Common myeloid progenitor, CD34-positive (primary cell): ENCODE measurements around the gene STRIT1.

Experiments used
- CTCF ChIA-PET: fragments of 350-600 bp; sonication (Branson Sonifier 250); formaldehyde crosslinking; loops from one replicate; lab custom pipeline; 2021; ENCODE audit warnings: antibody characterized with exemption; lab: Charles Lee
- POLR2A ChIA-PET: fragments of 350-600 bp; sonication (Branson Sonifier 250); formaldehyde crosslinking; loops from one replicate; lab custom pipeline; 2021; ENCODE audit warnings: antibody characterized with exemption; lab: Charles Lee
- DNase-seq, 3 donors: peaks; one replicate each; pipeline versions ENCODE4 v3.0.0 to v3.0.0-alpha.2; 2013
- H3K27ac ChIP-seq, 2 experiments: 1 replicate in 1 of 2; 2 replicates in 1 of 2; pipeline ENCODE4 v1.7.0; 2013; ENCODE audit warnings: inconsistent platforms in 2 of 2, low read length in 2 of 2, mild to moderate bottlenecking in 2 of 2, low read depth in 1 of 2, moderate library complexity in 1 of 2; ENCODE audit not compliant: severe bottlenecking in 2 of 2, insufficient read depth in 1 of 2, poor library complexity in 1 of 2
- H3K27me3 ChIP-seq, 5 experiments: replicated peaks in 2 of 5; 1 replicate in 3 of 5; 2 replicates in 2 of 5; pipeline versions ENCODE4 v1.6.1 to v1.7.0; 2013; ENCODE audit warnings: low read length in 4 of 5, mild to moderate bottlenecking in 2 of 5, moderate library complexity in 2 of 5, inconsistent platforms in 1 of 5; ENCODE audit not compliant: insufficient read depth in 5 of 5, control insufficient read depth in 4 of 5
- H3K36me3 ChIP-seq, 4 experiments: 1 replicate in 2 of 4; 2 replicates in 2 of 4; pipeline versions ENCODE4 v1.6.1 to v1.7.0; 2013; ENCODE audit warnings: low read length in 3 of 4, control low read depth in 1 of 4, mild to moderate bottlenecking in 1 of 4; ENCODE audit not compliant: control insufficient read depth in 4 of 4, insufficient read depth in 4 of 4
- H3K4me1 ChIP-seq, 4 experiments: 1 replicate in 3 of 4; 2 replicates in 1 of 4; pipeline versions ENCODE4 v1.6.1 to v1.7.1; 2013; ENCODE audit warnings: low read length in 3 of 4, mild to moderate bottlenecking in 3 of 4, control low read depth in 1 of 4, inconsistent platforms in 1 of 4, moderate library complexity in 1 of 4; ENCODE audit not compliant: control insufficient read depth in 4 of 4, insufficient read depth in 4 of 4; ENCODE audit errors: control extremely low read depth in 1 of 4
- H3K4me3 ChIP-seq, 7 experiments: 1 replicate in 4 of 7; 2 replicates in 3 of 7; pipeline versions ENCODE4 v1.5.1 to v1.7.0; 2013; ENCODE audit warnings: mild to moderate bottlenecking in 7 of 7, low read length in 6 of 7, moderate library complexity in 6 of 7, inconsistent platforms in 2 of 7, low read depth in 2 of 7, control low read depth in 1 of 7; ENCODE audit not compliant: insufficient read depth in 4 of 7, control insufficient read depth in 1 of 7; ENCODE audit errors: extremely low read depth in 1 of 7
- H3K9me3 ChIP-seq, 5 experiments: 1 replicate in 4 of 5; 2 replicates in 1 of 5; pipeline versions ENCODE4 v1.6.1 to v1.7.1; 2013; ENCODE audit warnings: low read length in 4 of 5, mild to moderate bottlenecking in 2 of 5, inconsistent platforms in 1 of 5, low read depth in 1 of 5, moderate library complexity in 1 of 5; ENCODE audit not compliant: control insufficient read depth in 4 of 5, insufficient read depth in 2 of 5; ENCODE audit errors: control extremely low read depth in 1 of 5
- WGBS: methylation state at CpG from one replicate; pipeline ENCODE4 v1.1.5; 2013; ENCODE audit not compliant: insufficient coverage; 5-methylcytosine and 5-hydroxymethylcytosine counted together

Gene STRIT1

DNA sequence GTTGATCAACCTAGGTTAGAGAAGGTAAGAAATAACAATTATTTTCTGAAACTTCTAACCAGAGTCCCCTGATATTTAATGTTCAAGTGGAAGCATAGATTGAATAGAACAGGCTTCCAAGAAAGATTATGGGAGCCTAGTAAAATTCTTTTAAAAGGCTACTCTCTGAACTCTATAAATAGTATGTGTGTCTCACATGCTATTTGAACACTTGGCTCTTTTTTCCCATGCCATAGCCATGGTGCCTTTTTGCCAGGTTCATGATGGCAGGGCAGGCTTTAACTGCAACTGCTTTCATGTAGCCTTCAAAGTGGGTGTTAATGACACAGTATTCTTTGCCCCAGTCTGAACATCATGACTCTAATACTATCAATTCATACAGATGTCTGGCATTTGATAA lies 22.9 kb upstream of the STRIT1 start:
- Histone ChIP-seq H3K9me3 (peaks cover 0 to 2% (median 0%) of the 10 kb centered on the region in 5 experiments), H3K4me3 (no peak overlapping the region), H3K27me3 (no peaks in the 10 kb centered on the region), H3K4me1 (no peaks in the 10 kb centered on the region), H3K36me3 (no peaks in the 10 kb centered on the region), H3K27ac (no peak overlapping the region)
- ChIA-PET POLR2A (no interaction called here), CTCF (no interaction called here)
- no peak for DNase-seq

DNA sequence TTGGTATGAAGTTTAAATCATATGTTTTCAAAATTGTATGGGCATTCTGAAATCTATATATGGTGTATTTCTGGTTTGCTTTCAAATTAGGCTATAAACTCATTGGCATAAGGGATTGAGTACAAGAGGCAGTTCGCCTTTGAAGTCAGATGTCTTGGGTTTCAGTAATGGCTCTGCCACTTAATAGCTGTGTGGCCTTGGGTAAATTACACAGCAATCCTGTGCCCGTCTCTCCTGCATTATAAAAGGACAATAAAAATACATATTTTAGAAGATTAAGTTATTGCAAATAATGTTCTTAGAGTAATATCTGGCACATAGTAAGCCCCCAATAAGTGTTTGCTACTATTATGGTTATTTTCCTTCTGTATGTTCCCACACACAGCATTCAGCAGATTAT lies 20.4 kb upstream of the STRIT1 start:
- Histone ChIP-seq H3K27me3 (no peaks in the 10 kb centered on the region), H3K4me1 (no peaks in the 10 kb centered on the region), H3K9me3 (peaks cover 0 to 2% (median 0%) of the 10 kb centered on the region in 5 experiments), H3K36me3 (no peaks in the 10 kb centered on the region), H3K4me3 (no peak overlapping the region), H3K27ac (no peak overlapping the region)
- 100% methylated on average over 1 of the region's 2 CpGs for WGBS
- POLR2A ChIA-PET: interaction anchor here (0.6 kb wide), 1 partner anchor 184 kb away, joined by 3 read pairs; no protein-coding TSS in a partner anchor
- no peak for DNase-seq
- CTCF ChIA-PET: no interaction called here

DNA sequence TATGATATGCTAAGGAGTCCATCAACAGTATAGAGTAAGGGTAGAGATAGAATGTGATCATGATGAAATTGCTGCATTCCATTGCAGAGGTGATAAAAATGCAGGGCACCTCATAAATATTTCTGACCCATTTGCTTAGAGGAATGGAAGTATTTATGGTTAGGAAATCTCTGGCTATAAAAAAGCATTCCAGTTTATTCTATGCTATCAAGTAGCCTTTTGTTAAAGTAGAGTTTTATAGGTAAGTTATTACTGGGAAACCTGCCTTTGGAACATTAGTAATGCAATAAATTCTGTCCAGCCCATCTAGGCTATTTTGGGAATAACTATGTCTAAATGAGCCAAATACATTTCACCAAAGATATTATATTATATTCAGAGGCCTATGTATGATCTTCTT lies 19.8 kb upstream of the STRIT1 start:
- H3K9me3 ChIP-seq: peaks cover 0 to under 1% (median 0%) of the 10 kb centered on the region in 5 experiments
- DNase-seq: no peak
- CTCF ChIA-PET: no interaction called here
- no peak overlapping the region for H3K4me3 ChIP-seq
- H3K27ac ChIP-seq: no peak overlapping the region
- POLR2A ChIA-PET: no interaction called here
- no peaks in the 10 kb centered on the region for H3K27me3 ChIP-seq
- no peaks in the 10 kb centered on the region for H3K4me1 ChIP-seq
- no peaks in the 10 kb centered on the region for H3K36me3 ChIP-seq

DNA sequence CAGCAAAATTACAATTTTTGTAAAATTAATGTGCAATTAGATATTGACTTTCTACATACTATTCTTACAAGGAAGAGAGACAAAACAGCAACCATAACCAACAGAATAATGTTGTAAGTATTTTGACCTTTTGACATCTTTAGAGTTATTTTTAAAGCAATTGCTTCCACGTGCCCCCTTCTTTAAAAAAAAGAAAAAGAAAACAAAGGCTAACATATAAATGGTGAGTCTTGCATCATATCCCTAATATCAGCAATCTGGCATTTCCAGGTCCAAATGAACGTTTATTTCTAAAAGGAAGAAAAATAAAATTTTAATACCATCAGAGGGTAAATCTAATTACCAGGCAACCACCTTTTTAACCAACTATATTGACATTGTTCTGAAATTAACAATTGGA lies 19.3 kb upstream of the STRIT1 start:
- CTCF ChIA-PET: no interaction called here
- DNase-seq: no peak
- WGBS: no CpG with 5 or more reads among the region's 2 CpGs
- Histone ChIP-seq H3K36me3 (no peaks in the 10 kb centered on the region), H3K4me3 (no peak overlapping the region), H3K27me3 (no peaks in the 10 kb centered on the region), H3K9me3 (no peaks in the 10 kb centered on the region), H3K4me1 (no peaks in the 10 kb centered on the region), H3K27ac (no peak overlapping the region)
- POLR2A ChIA-PET: no interaction called here

DNA sequence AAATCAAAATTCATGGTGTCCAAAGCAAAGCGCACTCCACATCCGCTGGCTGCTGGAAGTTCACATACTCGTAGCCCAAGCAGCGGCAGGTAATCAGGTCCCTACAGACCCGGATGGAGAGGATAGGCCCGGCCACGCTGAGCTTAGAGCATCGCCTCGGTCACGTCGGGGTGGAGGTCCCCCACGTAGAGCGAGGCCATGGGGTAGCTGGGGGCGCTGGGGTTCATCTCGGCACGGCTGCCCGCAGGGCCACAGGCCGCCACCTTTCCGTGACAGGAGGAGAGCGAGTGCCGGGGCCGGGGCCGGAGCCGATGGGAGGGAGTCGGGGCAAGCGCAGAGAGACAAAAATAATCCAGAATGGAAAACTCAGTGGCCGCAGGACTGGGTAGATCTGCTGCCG lies 16.1 kb upstream of the STRIT1 start:
- H3K36me3 ChIP-seq: no peaks in the 10 kb centered on the region

DNA sequence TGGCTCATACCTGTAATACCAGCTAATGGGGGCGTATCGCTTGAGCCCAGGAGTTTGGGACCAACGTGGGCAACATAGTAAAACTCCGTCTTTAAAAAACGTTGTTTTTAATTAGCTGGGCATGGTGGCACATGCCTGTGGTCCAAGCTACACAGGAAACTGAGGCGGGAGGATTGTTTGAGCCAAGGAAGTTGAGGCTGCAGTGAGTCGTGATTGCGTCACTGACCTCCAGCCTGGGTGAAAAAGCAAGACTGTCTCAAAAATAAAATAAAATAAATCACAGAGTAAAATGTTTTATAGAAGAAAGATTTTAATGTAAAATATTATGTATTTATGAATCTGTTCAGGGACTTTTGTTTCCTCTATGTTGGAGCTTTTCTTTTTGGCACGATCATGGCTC lies 15.3 kb upstream of the STRIT1 start:
- Histone ChIP-seq H3K36me3 (no peaks in the 10 kb centered on the region), H3K27ac (no peak overlapping the region), H3K4me3 (no peak overlapping the region), H3K4me1 (no peaks in the 10 kb centered on the region), H3K9me3 (no peaks in the 10 kb centered on the region), H3K27me3 (no peaks in the 10 kb centered on the region)
- ChIA-PET POLR2A (no interaction called here), CTCF (no interaction called here)
- 98% methylated on average over 5 of the region's 9 CpGs for WGBS
- DNase-seq: no peak

More for the DNA sequence above, 16.1 kb upstream of the STRIT1 start:
- Histone ChIP-seq H3K9me3 (no peaks in the 10 kb centered on the region), H3K4me3 (no peak overlapping the region), H3K4me1 (no peaks in the 10 kb centered on the region), H3K27me3 (no peaks in the 10 kb centered on the region), H3K27ac (no peak overlapping the region)
- 97% methylated on average over 28 of the region's 28 CpGs for WGBS
- POLR2A ChIA-PET: no interaction called here
- no peak for DNase-seq
- CTCF ChIA-PET: no interaction called here

DNA sequence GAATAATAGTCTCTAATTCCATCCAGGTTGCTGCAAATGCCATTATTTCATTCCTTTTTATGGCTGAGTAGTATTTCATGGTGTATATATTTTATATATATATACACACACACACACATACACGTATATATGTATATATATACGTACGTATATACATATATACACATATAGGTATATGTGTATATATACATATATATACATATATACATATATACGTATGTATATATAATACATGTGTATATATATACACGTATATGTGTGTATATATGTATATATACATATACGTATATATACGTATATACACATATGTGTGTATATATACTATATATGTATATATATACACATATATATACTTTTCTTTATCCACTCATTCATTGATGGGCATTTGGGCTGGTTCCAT lies 13.7 kb upstream of the STRIT1 start:
- Histone ChIP-seq H3K4me1 (no peaks in the 10 kb centered on the region), H3K9me3 (no peaks in the 10 kb centered on the region), H3K4me3 (no peak overlapping the region), H3K27me3 (no peaks in the 10 kb centered on the region), H3K27ac (no peak overlapping the region), H3K36me3 (no peaks in the 10 kb centered on the region)
- ChIA-PET POLR2A (no interaction called here), CTCF (no interaction called here)
- WGBS: no CpG with 5 or more reads among the region's 7 CpGs
- no peak for DNase-seq
